Measurements from ENCODE around the gene CRY1. TPM values are rescaled to one million over a fixed set of nuclear protein-coding genes. Genes with fewer than 3 reads are reported as not detected.
"Not testable (repeated sequence)": the region's sequence is repeated elsewhere in the genome, so short reads cannot be mapped to it uniquely, and the experiment has no call there.

CRY1 gene
- total and polyA plus RNA-seq, 2 experiments from 2014 or later: 23.3 to 55.1 TPM

GRCh38 chr12:107017042-107017441 lies 76.3 kb downstream of the CRY1 start:
- H3K27ac ChIP-seq: peak overlapping the region; percentile 65
- H3K4me3 ChIP-seq: no peak overlapping the region
- TF ChIP-seq CTCF (IDR thresholded peaks at IDR 0.05; ENCODE audit: low read depth, low read length): no peak
- no peaks in the 10 kb centered on the region for H3K9me3 ChIP-seq (ENCODE audit: low read depth)
- no peaks in the 10 kb centered on the region for H3K27me3 ChIP-seq
- H3K36me3 ChIP-seq: peaks cover 3% of the 10 kb centered on the region
- peaks cover 11% of the 10 kb centered on the region for H3K4me1 ChIP-seq (ENCODE audit: low read depth)
- no peak for DNase-seq (ENCODE audit: low read depth in 1 of 2, low spot score in 1 of 2)

GRCh38 chr12:107014055-107014454 lies 79.3 kb downstream of the CRY1 start:
- Histone ChIP-seq H3K4me3 (no peak overlapping the region), H3K4me1 (ENCODE audit: low read depth) (peaks cover 11% of the 10 kb centered on the region), H3K27me3 (no peaks in the 10 kb centered on the region), H3K36me3 (no peaks in the 10 kb centered on the region), H3K27ac (no peak overlapping the region), H3K9me3 (ENCODE audit: low read depth) (no peaks in the 10 kb centered on the region)
- TF ChIP-seq CTCF (IDR thresholded peaks at IDR 0.05; ENCODE audit: low read depth, low read length): peak; percentile 6
- peak in 1 of 2 donors; percentile 16 for DNase-seq (ENCODE audit: low read depth in 1 of 2, low spot score in 1 of 2)

GRCh38 chr12:107012736-107013425 lies 80.5 kb downstream of the CRY1 start:
- no peak for TF ChIP-seq CTCF (IDR thresholded peaks at IDR 0.05; ENCODE audit: low read depth, low read length)
- H3K4me3 ChIP-seq: no peak overlapping the region
- DNase-seq (ENCODE audit: low read depth in 1 of 2, low spot score in 1 of 2): no peak
- H3K4me1 ChIP-seq (ENCODE audit: low read depth): peaks cover 11% of the 10 kb centered on the region
- H3K36me3 ChIP-seq: no peaks in the 10 kb centered on the region
- H3K9me3 ChIP-seq (ENCODE audit: low read depth): no peaks in the 10 kb centered on the region
- H3K27ac ChIP-seq: no peak overlapping the region
- no peaks in the 10 kb centered on the region for H3K27me3 ChIP-seq

- H3K4me3 ChIP-seq: no peak overlapping the region
- peaks cover 3% of the 10 kb centered on the region for H3K4me1 ChIP-seq (ENCODE audit: low read depth)
- H3K36me3 ChIP-seq: no peaks in the 10 kb centered on the region
- H3K27ac ChIP-seq: no peak overlapping the region
- no peak for TF ChIP-seq CTCF (IDR thresholded peaks at IDR 0.05; ENCODE audit: low read depth, low read length)
- no peaks in the 10 kb centered on the region for H3K9me3 ChIP-seq (ENCODE audit: low read depth)
- no peaks in the 10 kb centered on the region for H3K27me3 ChIP-seq
- no peak for DNase-seq (ENCODE audit: low read depth in 1 of 2, low spot score in 1 of 2)
These were observed 81.8 kb downstream of the CRY1 start for GRCh38 chr12:107011519-107011918.

GRCh38 chr12:107007411-107007810 lies 85.9 kb downstream of the CRY1 start:
- Histone ChIP-seq H3K27ac (no peak overlapping the region), H3K36me3 (no peaks in the 10 kb centered on the region), H3K4me3 (no peak overlapping the region), H3K4me1 (ENCODE audit: low read depth) (no peaks in the 10 kb centered on the region), H3K9me3 (ENCODE audit: low read depth) (no peaks in the 10 kb centered on the region), H3K27me3 (no peaks in the 10 kb centered on the region)
- peak in 1 of 2 donors; percentile 20 for DNase-seq (ENCODE audit: low read depth in 1 of 2, low spot score in 1 of 2)
- no peak for TF ChIP-seq CTCF (IDR thresholded peaks at IDR 0.05; ENCODE audit: low read depth, low read length)

GRCh38 chr12:107002665-107003064 lies 90.7 kb downstream of the CRY1 start:
- DNase-seq (ENCODE audit: low read depth in 1 of 2, low spot score in 1 of 2); H3K4me3 ChIP-seq; H3K27me3 ChIP-seq; H3K27ac ChIP-seq; H3K9me3 ChIP-seq (ENCODE audit: low read depth); H3K4me1 ChIP-seq (ENCODE audit: low read depth): not testable (repeated sequence)
- H3K36me3 ChIP-seq: peaks cover 14% of the 10 kb centered on the region
